Putamen (tissue), 1 donor: Measurements from ENCODE around the gene THAP10.
A peak's percentile ranks its signal among the peaks of the same experiment; 100 is the strongest.
"Not testable (repeated sequence)": the region's sequence is repeated elsewhere in the genome, so short reads cannot be mapped to it uniquely, and the experiment has no call there.

Source experiments
- DNase-seq: peaks from one replicate; pipeline ENCODE4 v3.0.0-alpha.2; 2016; ENCODE audit warnings: low spot score

Gene THAP10

DNA sequence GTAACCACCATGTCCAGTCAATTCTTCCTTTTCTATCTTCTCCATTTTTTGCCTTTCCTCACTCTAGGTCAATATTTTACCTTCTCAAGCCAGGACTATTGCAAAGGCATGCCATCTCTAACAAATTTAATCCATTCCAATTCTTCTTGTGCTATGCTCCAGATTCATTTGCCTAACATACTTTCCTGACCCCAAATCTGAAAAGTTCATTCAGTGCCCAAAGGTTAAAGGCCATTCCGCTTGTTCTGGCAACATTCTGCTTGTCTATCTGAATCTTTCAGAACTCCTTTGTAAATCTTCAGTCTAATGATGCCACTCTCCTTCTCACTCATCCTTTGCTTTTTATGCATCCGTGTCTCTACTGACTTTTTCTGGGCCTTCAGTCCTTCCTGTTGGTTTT, 15.6 kb downstream of the THAP10 start:
- DNase-seq = no peak

GRCh38 chr15:70876011-70876410, 16.2 kb downstream of the THAP10 start:
- DNase-seq = no peak

GRCh38 chr15:70875001-70875782, 17.0 kb downstream of the THAP10 start:
- no peak for DNase-seq

DNA sequence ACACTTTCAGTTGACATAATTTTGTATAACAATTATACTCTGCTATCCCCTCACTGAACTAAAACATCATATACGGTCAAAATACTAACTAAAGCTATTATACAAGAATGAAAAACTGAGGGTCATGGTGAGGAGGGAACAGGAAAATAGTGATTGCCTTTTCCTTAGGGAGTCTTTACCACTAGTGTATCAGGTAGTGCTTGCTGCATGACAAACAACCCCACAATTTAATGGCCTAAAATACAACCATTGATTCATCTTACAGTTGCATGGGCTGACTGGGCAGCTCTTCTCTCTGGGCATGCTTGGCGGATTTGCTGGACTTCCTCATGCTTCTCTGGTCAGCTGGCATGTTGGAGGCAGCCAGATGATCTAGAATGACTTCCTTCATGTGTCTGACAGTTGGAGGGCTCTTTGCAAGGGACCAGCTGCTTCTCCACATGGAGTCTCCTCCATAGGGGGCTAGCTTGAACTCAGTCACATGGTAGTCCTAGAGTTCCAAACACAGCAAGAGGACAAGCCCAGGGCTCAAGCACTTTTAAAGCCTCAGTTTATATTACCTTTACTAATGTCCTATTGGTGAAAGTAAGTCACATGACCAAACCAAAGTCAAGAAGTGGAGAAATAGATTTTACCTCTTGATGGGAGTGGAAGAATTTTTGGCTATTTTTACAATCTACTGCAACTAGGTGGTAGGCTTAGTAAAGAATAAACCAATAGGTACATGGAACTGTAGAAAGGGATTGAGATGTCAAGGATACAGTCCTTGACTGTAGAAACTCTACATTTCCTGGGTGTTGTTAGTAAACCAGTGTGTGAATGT, 18.8 kb downstream of the THAP10 start:
- no peak for DNase-seq

DNA sequence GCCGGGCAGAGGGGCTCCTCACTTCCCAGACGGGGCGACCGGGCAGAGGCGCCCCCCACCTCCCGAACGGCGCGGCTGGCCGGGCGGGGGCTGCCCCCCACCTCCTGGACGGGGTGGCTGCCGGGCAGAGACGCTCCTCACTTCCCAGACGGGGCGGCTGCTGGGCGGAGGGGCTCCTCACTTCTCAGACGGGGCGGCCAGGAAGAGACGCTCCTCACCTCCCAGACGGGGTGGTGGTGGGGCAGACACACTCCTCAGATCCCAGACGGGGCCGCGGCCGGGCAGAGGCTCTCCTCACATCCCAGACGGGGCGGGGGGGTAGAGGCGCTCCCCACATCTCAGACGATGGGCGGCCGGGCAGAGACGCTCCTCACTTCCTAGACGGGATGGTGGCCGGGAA, 20.7 kb downstream of the THAP10 start:
- DNase-seq = not testable (repeated sequence)

GRCh38 chr15:70870051-70870450, 22.2 kb downstream of the THAP10 start:
- no peak for DNase-seq

DNA sequence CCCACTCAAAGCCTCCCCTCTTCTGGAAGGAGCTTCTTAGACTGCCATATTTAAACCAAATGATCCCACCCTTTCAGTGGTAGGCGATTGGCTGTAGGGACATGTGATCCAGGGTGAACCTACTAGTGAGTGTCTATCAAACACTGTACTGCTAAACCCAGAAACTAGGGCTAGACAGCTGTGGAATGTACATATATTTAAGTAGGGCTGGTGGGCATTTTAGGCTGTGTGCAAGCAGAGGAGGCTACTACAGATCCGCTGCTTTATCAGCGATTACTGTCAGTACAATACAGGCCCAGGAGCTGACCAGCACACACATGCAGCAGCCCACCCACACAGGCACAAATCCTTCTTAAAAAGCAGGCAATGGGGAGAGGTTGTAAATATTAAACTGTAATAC, 22.9 kb downstream of the THAP10 start:
- no peak for DNase-seq

- DNase-seq = no peak
Observed at GRCh38 chr15:70867911-70868467, 24.2 kb downstream of the THAP10 start.

DNA sequence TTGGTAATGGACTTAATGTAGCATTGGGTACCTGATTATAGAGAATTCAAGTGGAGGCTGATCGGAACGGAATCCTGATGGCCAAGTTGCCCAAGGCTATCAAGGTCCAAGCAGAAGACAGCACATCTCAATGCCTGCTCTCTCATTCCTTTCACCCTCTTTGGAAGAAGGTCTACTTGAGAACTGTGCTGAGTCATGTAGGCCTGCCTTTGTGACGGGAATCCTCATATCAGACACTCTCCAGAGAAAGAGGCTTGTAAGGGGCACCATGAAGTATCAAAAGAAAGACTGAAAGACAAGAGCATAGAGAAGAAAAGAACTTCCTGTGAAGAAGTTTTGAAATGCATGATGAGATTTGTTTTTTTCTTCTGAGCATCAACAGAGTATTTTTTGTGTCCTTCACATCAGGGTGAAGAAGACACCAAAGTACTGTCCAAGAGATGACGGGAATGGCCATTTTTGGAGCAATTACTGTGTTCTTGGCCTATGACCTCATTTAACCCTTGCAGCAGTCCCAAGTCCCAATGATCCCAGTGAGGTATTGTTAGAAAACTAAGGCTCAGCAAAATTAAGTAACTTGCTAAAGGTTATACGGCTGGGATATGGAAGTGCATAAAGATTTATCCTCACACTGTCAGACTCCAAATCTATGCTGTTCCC, 25.1 kb downstream of the THAP10 start:
- DNase-seq = no peak

DNA sequence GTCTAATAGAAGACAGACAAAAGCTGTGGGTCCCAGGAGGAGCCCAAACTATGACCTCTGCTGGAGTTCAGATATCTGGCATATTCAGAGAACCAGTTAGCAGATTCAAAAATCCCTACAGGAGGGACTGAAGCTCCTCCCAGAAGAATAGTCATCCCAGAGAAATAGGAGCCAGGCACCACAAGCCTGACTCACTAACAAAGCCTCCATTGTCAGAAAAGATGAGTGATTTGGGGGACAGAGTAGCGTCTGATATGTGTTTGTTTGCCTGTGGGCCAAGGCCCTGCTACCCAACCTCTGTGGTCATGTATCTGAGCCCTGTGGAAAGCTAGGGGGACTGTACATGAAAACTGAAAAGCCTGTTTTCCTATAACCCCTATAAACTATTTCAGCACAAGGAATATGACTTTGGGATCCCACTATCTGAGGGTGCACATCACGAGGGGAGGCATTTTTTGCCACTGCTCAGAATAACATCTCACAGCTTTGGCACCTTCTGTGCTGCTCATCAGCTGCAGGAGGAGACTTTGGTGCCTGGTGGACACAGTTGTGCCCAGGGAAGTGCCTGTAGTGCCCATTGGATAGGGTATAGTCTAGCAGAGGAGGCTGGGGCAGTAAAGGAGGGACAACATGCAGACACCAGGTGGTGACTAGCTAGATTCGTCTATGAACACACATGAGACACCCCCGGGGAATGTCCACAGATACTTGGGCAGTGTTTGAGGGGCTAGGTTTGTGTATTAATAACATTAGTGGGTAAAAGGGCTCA, 28.6 kb downstream of the THAP10 start:
- peak; percentile 96 for DNase-seq

GRCh38 chr15:70859998-70860397, 32.2 kb downstream of the THAP10 start:
- DNase-seq = no peak

- no peak for DNase-seq
Observed at GRCh38 chr15:70859322-70859908, 32.8 kb downstream of the THAP10 start.

DNA sequence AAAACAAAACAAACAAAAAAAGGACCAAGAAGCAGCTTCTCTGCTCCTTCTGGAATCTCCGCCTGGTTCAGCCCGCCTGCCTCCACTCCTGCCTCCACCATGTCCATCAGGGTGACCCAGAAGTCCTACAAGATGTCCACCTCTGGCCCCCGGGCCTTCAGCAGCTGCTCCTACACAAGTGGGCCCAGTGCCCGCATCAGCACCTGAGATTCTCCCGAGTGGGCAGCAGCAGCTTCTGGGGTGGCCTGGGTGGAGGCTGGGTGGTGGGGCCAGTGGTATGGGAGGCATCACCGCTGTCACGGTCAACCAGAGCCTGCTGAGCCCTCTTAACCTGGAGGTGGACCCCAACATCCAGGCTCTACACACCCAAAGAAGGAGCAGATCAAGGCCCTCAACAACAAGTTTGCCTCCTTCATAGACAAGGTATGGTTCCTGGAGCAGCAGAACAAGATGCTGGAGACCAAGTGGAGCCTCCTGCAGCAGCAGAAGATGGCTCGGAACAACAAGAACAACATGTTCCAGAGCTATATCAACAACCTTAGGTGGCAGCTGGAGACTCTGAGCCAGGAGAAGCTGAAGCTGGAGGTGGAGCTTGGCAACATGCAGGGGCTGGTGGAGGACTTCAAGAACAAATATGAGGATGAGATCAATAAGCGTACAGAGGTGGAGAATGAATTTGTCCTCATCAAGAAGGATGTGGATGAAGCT, 33.5 kb downstream of the THAP10 start:
- DNase-seq = not testable (repeated sequence)

DNA sequence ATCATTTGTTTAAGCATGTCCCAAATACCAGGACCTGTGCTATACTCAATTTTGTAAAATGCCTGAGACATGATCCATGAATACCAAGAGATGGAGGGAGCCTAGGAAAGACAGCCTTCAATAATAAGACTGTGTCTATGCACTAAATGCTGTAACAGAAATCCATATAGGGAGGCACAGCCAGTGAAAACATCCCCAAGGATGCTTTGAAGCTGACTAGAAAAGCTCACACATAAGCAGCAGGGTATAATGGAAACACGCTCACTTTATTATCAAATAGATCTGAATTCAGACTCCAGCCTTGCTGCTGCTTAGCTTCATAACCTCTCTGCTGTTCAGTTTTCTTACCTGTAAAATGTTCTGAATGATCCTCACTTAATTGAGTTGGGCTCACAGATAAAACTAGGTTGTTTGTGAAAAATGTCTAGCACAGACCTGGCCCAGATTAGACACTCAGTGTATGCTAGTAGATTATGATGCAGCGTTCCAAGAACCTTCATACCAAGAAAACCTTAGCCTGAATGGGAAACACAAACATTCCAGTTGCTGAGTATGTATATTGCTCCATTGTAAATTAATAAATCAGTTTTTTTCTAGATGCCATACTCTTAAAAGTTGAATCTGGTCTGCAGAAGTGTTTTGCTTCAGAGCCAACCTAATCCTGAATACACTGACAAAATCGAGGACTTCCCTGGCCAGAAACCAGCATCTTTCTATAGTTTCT, 34.5 kb downstream of the THAP10 start:
- DNase-seq = no peak

DNA sequence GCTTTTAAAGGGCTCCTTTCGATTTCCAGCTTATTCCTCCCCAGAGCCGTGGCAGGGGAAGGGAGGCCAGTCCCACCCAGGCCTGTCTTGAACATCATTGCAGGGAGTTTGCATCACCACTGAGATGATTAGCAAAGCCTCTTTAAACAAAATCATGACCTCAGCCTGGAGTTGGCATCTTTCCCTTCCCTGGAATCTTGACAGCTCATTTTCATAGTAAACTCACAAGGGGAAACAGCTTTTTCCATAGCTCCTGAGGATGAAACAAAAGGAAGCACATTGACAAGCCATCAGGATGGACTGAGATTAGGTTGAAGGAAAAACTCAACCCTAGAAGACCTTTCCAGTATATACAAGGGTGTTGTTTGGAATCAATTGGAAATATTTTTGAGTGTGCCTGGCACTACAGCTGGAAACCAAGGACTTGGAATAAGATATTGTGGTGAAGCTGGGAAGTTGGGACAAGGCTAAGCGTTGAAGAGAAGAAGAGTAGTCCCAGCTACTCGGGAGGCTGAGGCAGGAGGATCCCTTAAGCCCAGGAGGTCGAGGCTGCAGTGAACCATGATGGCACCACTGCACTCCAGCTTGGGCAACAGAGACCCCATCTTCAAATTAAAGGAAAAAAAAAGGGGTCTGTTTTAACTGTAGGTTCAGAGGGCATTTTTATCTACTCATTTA, 35.2 kb downstream of the THAP10 start:
- DNase-seq = peak; percentile 84

DNA sequence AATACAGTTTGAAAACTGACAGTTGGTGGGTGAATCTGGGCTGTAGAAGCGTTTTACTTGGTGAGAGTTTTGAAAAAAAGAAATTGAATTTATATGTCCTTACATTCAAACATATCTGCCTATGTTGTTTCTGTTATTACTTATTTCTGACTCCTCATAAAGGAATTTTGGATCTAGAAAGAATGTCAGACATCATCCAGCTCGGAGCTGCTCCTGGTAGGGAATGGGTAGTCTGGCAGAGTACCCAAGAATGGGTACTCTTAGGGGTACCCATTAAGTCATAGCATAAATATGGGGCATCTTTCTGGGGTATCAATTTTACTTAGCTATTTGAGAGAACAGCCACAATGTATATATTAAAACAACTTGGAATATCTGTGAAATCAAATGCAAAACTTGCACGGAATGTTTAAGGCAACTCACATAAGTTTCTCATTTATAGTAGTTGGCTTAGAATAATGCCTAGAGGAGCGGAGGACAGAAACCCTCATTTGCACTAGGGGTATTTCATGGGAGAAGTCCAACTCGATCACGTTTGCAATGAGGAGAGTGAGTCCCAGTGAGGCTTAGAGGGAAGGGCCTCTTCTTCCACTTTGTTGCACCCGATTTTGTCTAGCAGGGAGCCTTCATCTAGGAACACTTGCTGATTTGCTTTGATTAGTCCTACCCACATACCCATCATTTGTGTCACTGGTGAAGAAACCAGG, 35.9 kb downstream of the THAP10 start:
- DNase-seq = no peak

DNA sequence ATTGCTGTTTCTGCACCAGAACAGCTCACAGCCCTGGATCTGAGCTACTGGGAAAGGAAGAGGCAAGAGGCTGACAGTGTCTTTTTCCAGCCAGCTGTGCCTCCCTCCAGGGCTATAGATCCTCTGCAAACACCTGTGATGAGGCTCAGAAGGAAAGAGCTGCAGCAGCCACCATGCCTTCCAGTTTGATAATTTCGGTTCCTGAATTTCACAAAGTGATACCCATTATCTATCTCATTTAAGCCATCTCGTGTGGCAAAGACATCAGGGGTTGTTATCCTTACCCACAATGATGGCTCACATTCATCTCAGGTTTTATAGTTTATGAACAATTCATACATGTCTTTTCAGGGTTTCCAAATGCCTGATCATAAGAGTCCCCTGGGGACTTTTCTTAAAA, 36.5 kb downstream of the THAP10 start:
- DNase-seq = no peak

- no peak for DNase-seq
Observed at GRCh38 chr15:70854666-70854976, 37.6 kb downstream of the THAP10 start.
